OCI-LY7 (cell line): ENCODE data around the gene CDC42BPG. TPM values are rescaled to one million over a fixed set of nuclear protein-coding genes. Genes with fewer than 3 reads are reported as not detected.

Experiments used
- BruUV-seq: library from RNA; stranded (reverse); fragments of 400-500 nt; replicated peaks from 2 replicates; lab custom pipeline; 2021; lab: Mats Ljungman, UMichigan
- CTCF ChIA-PET: fragments of 300-600 bp; sonication (Branson Sonifier 250); formaldehyde crosslinking; loops from one replicate; lab custom pipeline; 2022; ENCODE audit warnings: antibody characterized with exemption; ENCODE audit not compliant: unreplicated experiment; lab: Charles Lee
- POLR2A ChIA-PET: fragments of 300-600 bp; sonication (Branson Sonifier 250); formaldehyde crosslinking; loops from one replicate; lab custom pipeline; 2022; ENCODE audit warnings: antibody characterized with exemption; lab: Charles Lee
- DNase-seq: peaks from one replicate; pipeline ENCODE4 v3.0.0-alpha.2; 2015; ENCODE audit warnings: low spot score
- H2AFZ ChIP-seq: fragments of 200-600 bp; sonication (generic), shearing (Covaris generic); 2 replicates; pipeline ENCODE4 v1.6.1; 2014; ENCODE audit warnings: mild to moderate bottlenecking, antibody characterized with exemption, low read length, moderate library complexity
- H3K27ac ChIP-seq: fragments of 200-600 bp; sonication (generic); 2 replicates; pipeline ENCODE4 v1.5.1; 2014; ENCODE audit warnings: mixed run types, low read depth, mild to moderate bottlenecking, moderate library complexity, low read length, inconsistent platforms; ENCODE audit not compliant: poor library complexity, severe bottlenecking
- H3K36me3 ChIP-seq: fragments of 200-600 bp; sonication (generic); 2 replicates; pipeline ENCODE4 v1.6.1; 2014; ENCODE audit warnings: mild to moderate bottlenecking, antibody characterized with exemption, low read length, moderate library complexity, mixed read lengths; ENCODE audit not compliant: insufficient read depth
- H3K4me1 ChIP-seq: fragments of 200-600 bp; sonication (generic); 2 replicates; pipeline ENCODE4 v1.5.1; 2014; ENCODE audit warnings: mild to moderate bottlenecking, low read length; ENCODE audit not compliant: insufficient read depth, poor library complexity, severe bottlenecking
- H3K4me2 ChIP-seq: fragments of 200-600 bp; sonication (generic); 2 replicates; pipeline ENCODE4 v1.6.1; 2014; ENCODE audit warnings: mild to moderate bottlenecking, low read length
- H3K4me3 ChIP-seq: fragments of 200-600 bp; sonication (generic); 2 replicates; pipeline ENCODE4 v1.5.1; 2014; ENCODE audit warnings: mild to moderate bottlenecking, low read depth, low read length; ENCODE audit not compliant: poor library complexity, severe bottlenecking
- H3K79me2 ChIP-seq: fragments of 200-600 bp; sonication (generic); 2 replicates; pipeline ENCODE4 v1.6.1; 2016; ENCODE audit warnings: low read depth, mild to moderate bottlenecking, low read length, moderate library complexity, mixed read lengths; ENCODE audit not compliant: insufficient read depth
- H3K9me2 ChIP-seq: fragments of 200-600 bp; sonication (generic); 2 replicates; pipeline ENCODE4 v1.6.1; 2016; ENCODE audit warnings: mild to moderate bottlenecking, low read length, mixed read lengths; ENCODE audit not compliant: insufficient read depth
- H3K9me3 ChIP-seq: fragments of 200-600 bp; sonication (generic); 2 replicates; pipeline ENCODE4 v1.6.1; 2014; ENCODE audit warnings: mild to moderate bottlenecking, mixed run types, low read length, mixed read lengths
- H4K20me1 ChIP-seq: fragments of 200-600 bp; sonication (generic); 2 replicates; pipeline ENCODE4 v1.6.1; 2014; ENCODE audit warnings: mild to moderate bottlenecking, antibody characterized with exemption, low read length, moderate library complexity, mixed read lengths; ENCODE audit not compliant: insufficient read depth
- EZH2phosphoT487 ChIP-seq: fragments of 200-600 bp; sonication (generic); IDR thresholded peaks from 2 replicates; pipeline ENCODE4 v1.6.1; 2018; ENCODE audit warnings: low read depth, borderline replicate concordance, mild to moderate bottlenecking, mixed run types, antibody characterized with exemption, low read length, moderate library complexity, mixed read lengths
- intact Hi-C: fragments of 100-400 bp; cut with micrococcal nuclease; formaldehyde crosslinking; loops from one replicate; pipeline ENCODE4 v1.10.0; 2022; ENCODE audit not compliant: unreplicated experiment
- total RNA-seq, 2 experiments: library from RNA; depleted of rRNA in 1 of 2; stranded (reverse); fragments of >200 nt in 1 of 2; shearing (Covaris generic) in 1 of 2; gene quantifications; 2 replicates each; pipeline ENCODE4 v1.2.3, GENCODE V29; 2014 to 2022
- TF ChIP-seq, protein P1 (sequence below): fragments of 200-600 bp; sonication (generic); conservative IDR thresholded peaks from 2 replicates; pipeline ENCODE4 v1.5.1; 2014; ENCODE audit warnings: mild to moderate bottlenecking, antibody characterized with exemption, low read length, moderate library complexity, mixed read lengths

The CDC42BPG gene
- total RNA-seq, 2 experiments from 2014 or later = 3.5 to 4.9 TPM

DNA sequence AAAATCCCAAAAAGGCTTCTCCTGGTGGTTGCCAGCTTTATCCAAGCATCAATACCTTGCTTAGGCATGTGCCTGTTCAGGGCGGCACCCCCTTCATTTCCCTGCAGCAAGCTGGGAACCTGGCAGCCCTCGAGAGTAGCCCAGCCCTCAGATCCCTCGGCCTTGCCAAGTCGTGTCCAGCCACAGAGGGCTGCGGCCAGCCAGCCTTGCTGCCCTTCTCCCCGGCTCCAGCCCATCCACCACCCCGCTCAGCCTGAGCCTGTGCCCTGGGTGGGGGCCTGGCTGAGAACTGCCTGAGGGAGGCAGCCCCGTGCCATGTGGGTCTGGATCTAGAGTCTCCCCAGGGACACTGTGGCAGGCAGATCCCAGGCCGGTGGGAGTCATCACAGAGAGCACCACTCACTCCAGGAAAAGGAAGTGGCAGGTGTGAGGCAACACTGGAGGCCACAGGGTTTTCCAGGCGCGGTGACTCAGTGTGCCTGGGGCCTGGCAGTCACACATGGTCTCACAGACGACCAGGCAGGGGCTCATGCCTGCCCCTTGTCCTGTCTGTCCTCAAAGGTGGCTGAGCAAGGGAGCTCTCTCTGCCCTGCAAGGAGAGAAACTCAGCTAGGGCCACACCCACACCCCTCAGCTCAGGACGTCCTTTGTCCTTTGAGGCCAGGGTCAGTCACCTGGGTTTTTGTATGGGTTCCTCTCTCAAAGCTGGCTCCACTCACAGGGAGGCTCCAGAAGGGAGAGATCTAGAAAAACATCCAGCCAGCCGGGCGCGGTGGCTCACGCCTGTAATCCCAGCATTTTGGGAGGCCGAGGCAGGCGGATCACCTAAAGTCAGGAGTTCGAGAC, 12.2 kb upstream of the CDC42BPG start:
- Histone ChIP-seq H4K20me1 (no peaks in the 10 kb centered on the region), H3K79me2 (peaks cover 28% of the 10 kb centered on the region; the same call in 1 of the 2 replicates), H3K36me3 (peaks cover 71% of the 10 kb centered on the region), H3K9me2 (no peaks in the 10 kb centered on the region), H3K27ac (peak overlapping the region; percentile 12), H3K4me3 (no peak overlapping the region), H3K9me3 (no peaks in the 10 kb centered on the region), H3K4me1 (peaks cover 90% of the 10 kb centered on the region), H2AFZ (no peak overlapping the region), H3K4me2 (no peak overlapping the region; the same call in 1 of the 2 replicates)
- no TSS peak for BruUV-seq
- TF ChIP-seq, protein P1, sequence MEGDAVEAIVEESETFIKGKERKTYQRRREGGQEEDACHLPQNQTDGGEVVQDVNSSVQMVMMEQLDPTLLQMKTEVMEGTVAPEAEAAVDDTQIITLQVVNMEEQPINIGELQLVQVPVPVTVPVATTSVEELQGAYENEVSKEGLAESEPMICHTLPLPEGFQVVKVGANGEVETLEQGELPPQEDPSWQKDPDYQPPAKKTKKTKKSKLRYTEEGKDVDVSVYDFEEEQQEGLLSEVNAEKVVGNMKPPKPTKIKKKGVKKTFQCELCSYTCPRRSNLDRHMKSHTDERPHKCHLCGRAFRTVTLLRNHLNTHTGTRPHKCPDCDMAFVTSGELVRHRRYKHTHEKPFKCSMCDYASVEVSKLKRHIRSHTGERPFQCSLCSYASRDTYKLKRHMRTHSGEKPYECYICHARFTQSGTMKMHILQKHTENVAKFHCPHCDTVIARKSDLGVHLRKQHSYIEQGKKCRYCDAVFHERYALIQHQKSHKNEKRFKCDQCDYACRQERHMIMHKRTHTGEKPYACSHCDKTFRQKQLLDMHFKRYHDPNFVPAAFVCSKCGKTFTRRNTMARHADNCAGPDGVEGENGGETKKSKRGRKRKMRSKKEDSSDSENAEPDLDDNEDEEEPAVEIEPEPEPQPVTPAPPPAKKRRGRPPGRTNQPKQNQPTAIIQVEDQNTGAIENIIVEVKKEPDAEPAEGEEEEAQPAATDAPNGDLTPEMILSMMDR = no peak
- TF ChIP-seq EZH2phosphoT487 = no peak
- ChIA-PET CTCF (no interaction called here), POLR2A (interaction anchor here (0.5 to 10.7 kb wide), 2 partner anchors 19 to 1032 kb away, joined by 3 to 115 read pairs; partner anchors contain the start of genes EHD1 and FIBP)
- intact Hi-C loops = loop anchor here (10.0 kb wide), 1 partner anchor 718 kb away; the partner anchor contains the start of genes EHBP1L1, FAM89B and ZNRD2
- no peak for DNase-seq

DNA sequence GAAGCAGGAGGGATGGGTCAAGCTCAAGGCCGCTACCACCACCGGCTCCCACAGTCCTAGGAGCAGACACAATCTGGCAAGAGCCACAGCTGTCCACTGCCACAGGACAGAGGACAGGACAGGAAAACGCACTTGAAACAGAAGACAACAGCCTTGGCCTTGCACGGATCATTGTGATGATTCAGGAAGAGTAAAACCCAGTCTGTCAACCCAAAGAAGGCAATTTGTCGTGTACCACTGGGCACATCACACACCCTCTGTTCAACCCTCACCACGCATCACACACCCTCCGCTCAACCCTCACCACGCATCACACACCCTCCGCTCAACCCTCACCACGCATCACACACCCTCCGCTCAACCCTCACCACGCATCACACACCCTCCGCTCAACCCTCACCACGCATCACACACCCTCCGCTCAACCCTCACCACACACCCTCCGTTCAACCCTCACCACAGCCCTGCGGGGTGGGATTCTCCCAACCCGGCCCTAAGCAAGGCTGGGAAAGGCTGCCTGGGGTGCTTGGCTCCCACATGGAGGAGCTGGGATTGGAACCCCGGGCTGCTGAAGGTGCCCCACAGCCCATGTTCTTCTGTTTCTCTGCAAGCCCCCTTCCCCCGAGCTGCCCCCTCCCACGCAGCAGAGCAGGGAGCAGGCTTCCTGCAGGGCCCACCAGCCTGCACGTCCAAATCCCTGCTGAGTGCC, 11.3 kb upstream of the CDC42BPG start:
- H3K79me2 ChIP-seq = peaks cover 21% of the 10 kb centered on the region; the same call in 1 of the 2 replicates
- TF ChIP-seq, protein P1 = no peak
- no peak for TF ChIP-seq EZH2phosphoT487
- no peak overlapping the region for H3K4me2 ChIP-seq
- no peak overlapping the region for H2AFZ ChIP-seq
- H3K9me3 ChIP-seq = no peaks in the 10 kb centered on the region
- DNase-seq = no peak
- intact Hi-C loops = loop anchor here (10.0 kb wide), 1 partner anchor 719 kb away; the partner anchor contains the start of genes EHBP1L1, FAM89B and ZNRD2
- peaks cover 71% of the 10 kb centered on the region for H3K36me3 ChIP-seq
- peaks cover 90% of the 10 kb centered on the region for H3K4me1 ChIP-seq
- CTCF ChIA-PET = no interaction called here
- BruUV-seq = no TSS peak
- POLR2A ChIA-PET = interaction anchor here (0.5 to 1.0 kb wide), 2 partner anchors 19 to 1032 kb away, joined by 3 to 4 read pairs; partner anchors contain the start of gene FIBP
- H3K4me3 ChIP-seq = no peak overlapping the region
- H4K20me1 ChIP-seq = no peaks in the 10 kb centered on the region
- H3K9me2 ChIP-seq = no peaks in the 10 kb centered on the region
- peak overlapping the region; percentile 2 for H3K27ac ChIP-seq
